WTC11 (cell line): ENCODE results near the gene TRIM9.

Experiments used
- E2F5 ChIP-seq: sonication (generic); formaldehyde crosslinking; IDR thresholded peaks from 2 replicates; pipeline ENCODE4 v1.8.1; 2022; ENCODE audit warnings: mild to moderate bottlenecking, moderate library complexity, missing genetic modification reagents
- ZNF281 ChIP-seq: sonication (generic); formaldehyde crosslinking; IDR thresholded peaks from 2 replicates; pipeline ENCODE4 v1.8.0; 2023; ENCODE audit warnings: mild to moderate bottlenecking, missing genetic modification reagents

DNA sequence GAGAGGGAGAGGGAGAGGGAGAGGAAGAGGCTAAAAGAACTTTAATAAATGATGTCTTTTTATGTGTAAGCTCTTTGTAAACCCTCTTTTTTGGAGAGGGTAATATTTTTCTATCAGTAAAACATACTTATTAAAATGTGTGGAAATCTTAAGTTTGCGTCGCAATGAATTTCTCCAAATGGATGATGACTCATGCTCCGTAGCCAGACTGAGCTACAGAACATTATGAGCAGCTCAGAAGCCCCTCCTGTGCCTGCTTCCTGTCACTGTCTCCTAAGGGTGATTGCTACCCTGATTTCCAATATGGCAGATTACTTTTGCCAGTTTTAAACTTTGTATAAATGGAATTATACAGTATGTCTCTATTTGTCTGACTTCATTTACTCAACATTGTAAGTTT lies 137.6 kb downstream of the TRIM9 start:
- TF ChIP-seq E2F5 (CRISPR knock-in tag), result no peak
- TF ChIP-seq ZNF281 (CRISPR knock-in tag), result no peak
